Stimulated activated CD8-positive, alpha-beta memory T cell treated with anti-CD3 and anti-CD28 coated beads, Interleukin-4, amount 100 ng/mL, for 24 hours (primary cell): Measurements from ENCODE around the gene SBF2.

Source experiments
- DNase-seq: peaks from one replicate; pipeline ENCODE4 v3.0.0-alpha.2; 2020; ENCODE audit warnings: low read depth

The SBF2 gene

DNA sequence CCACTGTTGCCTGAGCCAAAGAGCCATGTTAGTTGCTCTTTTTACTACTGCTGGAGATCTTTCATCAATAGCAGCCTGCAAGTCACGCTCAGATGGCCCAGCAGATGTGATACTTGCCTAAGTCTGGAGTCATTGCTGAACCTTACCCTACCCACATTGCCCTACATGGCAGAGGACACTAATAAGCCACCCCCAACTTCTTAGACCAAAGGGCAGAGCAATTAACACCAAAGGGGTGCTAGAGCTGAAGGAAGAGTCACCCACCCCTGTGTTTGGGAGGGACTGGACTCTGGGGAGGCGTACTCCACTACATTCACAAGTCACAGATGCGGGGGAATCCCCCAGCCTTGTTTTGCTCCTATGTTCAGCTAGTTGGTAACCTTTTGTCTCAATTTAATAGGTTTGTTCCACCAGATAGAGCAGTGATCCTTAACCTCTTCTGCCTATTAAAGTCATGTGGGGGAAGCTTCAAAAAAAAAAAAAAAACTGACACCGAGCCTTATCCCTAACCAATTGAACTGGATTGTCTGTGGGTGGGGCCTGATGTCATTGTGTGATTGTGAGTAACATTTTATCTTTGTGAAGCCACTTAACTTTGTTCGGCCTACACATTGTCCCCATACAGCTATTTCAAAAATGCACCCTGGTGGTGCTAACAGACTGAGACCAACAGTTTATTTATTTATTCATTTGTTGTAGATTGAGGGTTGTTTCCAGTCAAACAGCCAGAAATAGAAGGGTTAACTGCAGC lies 23.9 kb upstream of the SBF2 start:
- no peak for DNase-seq

DNA sequence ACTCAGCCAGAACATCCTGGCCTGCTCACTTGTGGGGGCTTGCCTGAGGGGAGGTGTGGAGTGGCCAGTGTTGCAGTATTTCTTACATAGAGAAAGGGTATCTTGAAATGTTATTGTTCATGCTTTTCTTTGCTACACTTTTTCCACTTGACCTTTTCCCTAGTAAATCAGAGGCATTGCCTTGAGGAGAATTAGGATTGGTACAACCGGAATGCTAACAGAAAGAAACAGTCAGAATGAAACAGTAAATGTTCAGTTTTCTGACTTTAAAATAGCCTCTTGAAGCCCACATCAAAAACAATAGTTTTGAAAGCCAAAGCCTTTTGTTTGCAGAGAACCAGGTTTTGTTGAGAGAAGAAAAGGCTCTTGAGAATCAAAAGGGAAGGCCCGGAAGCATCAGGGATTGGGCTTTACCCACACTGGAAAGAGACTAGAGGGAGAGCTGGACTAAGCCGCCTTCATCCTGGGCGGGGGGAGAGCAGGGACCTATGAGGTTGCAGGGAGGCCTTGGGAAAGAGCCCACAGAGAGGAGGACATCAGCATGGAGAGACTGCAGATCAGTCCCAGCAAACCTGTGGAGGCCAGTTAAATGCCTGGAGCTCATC lies 23.2 kb upstream of the SBF2 start:
- DNase-seq: no peak

DNA sequence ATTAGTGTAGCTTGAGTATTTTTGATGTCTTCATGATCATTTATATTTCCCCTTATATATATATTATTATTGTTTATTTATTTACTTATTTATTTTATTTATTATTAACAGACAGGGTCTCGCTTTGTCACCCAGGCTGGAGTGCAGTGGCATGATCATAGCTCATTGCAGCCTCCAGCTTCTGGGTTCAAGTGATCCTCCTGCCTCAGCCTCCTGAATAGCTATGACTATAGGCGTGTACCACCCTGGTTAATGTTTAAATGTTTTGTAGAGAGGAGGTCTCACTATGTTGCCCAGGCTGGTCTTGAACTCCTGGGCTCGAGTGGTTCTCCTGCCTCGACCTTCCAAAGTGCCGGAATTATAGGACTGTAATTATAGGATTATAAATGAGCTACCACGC lies 21.1 kb upstream of the SBF2 start:
- no peak for DNase-seq

DNA sequence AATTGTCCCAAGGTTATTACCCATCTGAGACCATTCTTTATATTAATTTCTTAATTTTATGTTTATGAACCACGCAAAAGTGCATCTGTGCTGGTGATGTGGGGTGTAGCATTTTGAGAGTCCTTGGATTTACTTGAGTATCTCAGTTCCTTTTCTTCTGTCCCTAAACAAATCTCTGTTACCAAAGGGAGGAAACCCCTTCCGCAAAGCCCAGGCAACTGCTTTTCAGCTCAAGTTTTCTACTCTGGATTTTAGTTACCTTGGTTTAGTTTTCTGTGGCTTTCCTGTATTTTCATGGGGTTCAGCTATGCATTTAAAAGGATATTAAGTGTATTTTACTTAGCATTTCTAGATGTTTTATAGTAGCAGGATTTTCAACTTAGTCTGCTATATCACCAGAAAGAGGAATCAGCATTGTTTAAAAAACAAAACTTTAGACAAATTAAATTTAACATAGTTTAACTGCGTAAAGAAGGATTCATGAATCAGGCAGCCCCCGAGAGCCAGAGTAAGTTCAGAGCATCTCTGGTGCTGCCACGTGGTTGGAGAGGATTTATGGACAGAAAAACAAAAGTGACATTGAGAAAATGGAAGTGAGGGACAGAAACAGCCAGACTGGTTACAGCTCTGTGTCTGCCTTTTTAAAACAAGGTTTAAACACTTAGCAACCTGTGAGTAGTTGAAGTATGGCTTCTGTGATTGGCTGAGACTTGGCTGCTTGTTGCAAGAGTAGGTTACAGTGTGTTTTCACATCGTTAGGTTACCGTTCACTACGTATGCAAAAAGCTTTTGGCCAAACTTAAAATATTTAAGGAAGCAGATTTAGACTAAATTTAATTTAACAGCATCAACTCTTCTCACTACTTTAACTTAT lies 20.4 kb upstream of the SBF2 start:
- no peak for DNase-seq

DNA sequence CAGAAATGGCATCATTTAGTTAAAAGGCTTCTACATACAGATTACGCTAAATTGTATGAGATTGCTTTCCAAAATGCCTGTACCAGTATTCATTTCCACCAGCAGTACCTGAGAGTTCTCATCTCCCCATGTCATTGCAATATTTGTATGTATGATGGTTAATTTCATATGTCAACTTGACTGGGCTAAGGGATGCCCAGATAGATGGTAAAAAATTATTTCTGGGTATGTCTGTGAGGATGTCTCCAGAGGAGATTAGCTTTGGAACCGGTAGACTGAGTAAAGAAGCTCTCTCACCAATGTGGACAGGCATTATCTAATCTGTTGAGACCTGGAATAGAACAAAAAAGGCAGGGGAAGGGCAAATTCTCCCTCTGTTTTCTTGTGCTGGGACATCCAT lies 17.8 kb upstream of the SBF2 start:
- DNase-seq: no peak

DNA sequence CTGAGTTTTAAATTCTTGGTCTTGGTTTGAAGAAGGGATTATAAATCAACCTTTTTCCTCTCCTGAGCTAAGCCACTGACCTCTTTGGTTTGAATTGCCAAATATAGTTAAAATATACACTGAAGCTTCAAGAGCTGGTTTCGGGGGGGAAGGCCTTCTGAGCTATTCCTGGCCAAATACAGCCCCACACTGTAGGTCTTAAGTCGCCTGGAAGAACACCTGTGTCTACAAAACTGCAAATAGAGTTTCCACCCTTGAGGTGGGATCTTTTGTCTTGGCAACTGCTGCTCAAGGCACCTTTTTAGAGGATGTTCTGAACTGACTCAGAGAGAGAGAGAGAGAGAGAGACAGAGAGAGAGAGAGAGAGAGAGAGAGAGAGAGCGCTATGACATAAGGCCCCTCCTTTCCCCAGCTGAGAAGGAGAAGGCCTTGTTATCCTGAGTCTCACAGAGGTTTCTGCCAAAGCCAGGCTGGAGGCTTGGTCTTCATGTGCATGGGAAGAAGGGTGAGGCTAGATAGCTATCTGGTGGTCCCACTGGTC lies 16.4 kb upstream of the SBF2 start:
- no peak for DNase-seq

DNA sequence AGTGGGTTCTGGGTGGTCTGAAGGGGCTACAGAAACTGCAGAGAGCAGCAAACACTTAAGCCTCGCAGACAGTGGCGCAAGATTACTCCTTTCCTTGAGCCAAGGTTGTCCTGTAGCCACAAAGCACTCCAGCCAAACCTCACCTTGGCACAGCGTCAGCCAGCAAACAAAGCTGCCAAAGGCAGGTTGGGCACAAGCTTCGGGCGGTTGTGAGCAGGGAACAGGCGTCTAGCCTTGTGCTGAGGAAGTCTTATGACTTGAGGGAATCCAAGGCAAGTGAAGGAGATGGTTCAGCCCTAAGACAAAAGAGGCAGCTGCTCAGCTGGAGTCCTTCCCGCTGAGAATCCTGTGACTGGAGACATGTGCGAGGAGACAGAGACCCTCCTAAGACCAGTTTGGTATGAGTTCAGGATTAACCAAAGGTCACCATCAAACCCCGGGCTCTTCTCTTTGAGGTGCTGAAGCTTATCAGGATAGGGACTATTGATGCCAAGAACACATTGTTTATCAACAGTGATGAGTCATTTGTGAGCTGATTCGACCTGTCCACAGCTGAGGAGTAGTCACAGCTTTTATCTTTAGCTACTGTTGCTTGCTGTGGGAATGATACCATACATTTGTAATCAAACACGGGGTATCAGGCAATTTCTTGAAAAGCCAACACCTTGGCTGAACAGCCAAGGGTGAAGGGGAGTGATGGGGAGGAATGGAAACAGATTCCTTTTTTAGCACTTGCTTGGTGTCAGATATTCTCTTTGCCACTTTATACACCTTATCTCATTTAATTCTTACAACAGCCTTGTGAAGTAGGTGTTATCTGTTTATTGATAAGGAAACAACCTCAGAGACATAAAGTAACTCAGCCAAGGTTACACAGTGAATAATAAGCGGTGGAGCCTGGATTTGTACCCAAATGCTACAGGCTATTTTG lies 15.4 kb upstream of the SBF2 start:
- no peak for DNase-seq

DNA sequence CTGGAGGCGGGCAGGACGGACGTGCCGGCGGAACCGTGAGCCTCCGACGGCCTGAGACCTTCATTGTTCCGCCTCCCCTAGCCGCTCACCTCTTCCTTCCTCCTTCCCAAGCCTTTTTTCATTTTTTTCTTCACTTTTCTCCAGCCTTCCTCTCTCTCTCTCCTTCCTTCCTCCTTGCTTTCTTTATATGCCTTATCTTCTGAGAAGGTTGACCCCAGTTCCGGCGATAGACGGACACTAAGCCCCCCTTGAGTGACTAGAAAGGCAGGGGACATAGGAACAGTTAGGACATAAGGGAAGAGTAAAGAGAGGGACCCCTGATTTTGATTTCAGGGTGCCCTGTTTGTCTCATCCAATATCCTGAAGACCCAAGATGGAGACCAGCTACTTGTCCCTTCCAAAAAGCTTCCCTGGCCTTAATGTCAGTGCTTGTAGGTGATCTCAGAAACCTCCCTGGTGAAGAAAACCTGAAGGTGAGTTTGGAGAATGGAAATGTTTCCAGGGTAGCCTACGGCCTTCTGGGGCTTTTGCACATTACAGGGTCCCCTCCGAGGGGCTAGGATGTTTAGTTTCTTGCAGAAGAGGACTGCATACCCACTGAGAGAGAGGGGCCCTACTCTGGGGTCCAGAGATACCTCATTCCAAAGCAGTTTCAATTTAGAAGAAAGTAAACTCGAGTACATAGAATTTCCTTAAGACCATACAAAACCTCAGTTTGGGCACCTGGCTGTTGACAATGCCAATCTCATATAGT lies 14.4 kb upstream of the SBF2 start:
- no peak for DNase-seq

DNA sequence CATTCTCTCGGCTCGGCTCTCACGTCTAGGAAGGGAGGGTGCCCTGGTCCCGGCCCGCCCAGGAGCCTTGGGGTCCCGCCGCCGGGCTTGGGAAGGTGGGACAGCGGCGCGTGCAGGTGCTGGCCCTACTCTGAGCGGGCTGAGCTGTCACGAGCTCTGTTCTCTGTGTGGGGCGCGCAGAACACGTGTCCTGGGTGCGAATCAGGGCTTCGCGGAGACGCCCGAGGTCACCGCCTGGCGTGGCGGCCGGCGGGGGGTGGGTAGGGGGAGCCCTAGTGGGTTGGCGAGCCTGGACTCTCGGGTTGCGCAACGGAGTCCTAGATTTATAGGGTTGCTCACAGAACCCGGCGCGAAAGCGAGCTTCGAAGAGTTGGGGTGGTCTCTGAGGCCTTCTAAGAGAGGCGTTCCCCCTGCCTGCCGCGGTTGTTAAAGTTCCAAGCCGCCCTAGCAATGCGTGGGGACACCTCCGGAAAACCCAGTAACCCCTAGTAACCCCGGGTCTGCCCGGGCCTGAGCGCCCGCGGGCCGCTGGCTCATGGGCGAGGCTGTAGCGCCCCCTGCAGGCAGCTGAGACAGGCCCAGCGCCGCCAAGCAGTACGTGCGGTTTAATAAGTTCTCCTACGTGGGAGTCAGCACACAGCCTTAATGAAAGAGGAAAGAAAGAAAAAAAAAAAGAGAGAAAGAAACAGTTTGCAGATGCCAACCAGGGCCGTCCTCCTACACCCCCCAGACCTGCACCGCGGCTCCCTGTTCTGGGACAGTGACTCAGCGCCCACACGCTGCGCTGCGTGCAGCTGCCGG lies 13.6 kb upstream of the SBF2 start:
- DNase-seq: peak; percentile 77

DNA sequence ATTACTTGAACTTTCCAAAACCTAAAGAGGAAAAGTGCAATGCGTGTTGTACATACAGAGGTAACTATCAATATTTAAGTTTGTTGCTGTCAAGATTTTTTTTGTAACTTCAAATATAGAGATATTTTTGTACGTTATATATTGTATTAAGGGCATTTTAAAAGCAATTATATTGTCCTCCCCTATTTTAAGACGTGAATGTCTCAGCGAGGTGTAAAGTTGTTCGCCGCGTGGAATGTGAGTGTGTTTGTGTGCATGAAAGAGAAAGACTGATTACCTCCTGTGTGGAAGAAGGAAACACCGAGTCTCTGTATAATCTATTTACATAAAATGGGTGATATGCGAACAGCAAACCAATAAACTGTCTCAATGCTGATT lies 13.0 kb upstream of the SBF2 start:
- DNase-seq: no peak

DNA sequence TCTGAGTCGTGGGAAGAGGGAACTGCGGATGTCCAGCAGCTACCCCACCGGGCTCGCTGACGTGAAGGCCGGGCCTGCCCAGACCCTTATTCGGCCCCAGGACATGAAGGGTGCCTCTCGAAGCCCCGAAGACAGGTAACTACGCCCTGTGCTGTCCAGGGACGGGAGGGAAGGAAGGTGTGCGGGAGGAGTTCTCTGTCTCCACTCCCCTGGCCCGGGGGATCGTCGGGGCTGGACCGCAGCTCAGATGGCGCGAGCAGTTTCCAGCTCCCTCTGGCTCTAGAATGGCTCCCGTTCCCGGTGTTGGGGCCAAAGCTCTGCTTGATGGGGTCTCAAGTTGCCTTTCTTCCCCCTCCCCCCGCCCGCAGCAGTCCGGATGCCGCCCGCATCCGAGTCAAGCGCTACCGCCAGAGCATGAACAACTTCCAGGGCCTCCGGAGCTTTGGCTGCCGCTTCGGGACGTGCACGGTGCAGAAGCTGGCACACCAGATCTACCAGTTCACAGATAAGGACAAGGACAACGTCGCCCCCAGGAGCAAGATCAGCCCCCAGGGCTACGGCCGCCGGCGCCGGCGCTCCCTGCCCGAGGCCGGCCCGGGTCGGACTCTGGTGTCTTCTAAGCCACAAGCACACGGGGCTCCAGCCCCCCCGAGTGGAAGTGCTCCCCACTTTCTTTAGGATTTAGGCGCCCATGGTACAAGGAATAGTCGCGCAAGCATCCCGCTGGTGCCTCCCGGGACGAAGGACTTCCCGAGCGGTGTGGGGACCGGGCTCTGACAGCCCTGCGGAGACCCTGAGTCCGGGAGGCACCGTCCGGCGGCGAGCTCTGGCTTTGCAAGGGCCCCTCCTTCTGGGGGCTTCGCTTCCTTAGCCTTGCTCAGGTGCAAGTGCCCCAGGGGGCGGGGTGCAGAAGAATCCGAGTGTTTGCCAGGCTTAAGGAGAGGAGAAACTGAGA lies 12.2 kb upstream of the SBF2 start:
- no peak for DNase-seq

DNA sequence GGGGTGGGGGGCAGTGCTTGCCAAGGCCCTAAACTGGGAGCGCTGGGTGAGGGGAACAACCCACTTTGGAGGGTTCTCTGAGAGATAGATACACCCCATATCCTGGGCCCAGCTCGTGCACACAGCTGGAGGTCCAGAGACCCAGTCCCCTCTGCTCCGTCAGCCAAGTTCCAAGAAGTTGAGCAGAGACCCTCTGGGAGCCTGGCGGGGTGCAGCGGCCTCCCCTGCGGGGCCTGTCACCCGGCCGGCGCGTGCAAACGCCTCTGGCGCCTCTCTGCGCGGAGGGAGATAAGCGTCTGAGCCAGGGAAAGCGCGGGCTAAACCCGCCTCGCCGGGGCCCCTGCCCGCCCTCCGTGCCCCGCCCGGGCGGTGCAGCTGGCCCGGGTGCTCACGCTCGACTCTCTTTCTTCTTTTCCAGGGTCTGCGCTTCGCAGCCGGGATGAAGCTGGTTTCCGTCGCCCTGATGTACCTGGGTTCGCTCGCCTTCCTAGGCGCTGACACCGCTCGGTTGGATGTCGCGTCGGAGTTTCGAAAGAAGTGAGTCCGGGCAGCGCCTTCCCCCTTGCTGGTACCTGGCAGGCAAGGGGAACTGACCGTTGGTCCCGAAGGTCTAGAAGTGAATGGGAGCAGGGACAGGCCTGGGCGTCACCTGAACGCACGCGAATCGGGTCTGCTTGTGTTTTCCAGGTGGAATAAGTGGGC lies 11.4 kb upstream of the SBF2 start:
- no peak for DNase-seq

DNA sequence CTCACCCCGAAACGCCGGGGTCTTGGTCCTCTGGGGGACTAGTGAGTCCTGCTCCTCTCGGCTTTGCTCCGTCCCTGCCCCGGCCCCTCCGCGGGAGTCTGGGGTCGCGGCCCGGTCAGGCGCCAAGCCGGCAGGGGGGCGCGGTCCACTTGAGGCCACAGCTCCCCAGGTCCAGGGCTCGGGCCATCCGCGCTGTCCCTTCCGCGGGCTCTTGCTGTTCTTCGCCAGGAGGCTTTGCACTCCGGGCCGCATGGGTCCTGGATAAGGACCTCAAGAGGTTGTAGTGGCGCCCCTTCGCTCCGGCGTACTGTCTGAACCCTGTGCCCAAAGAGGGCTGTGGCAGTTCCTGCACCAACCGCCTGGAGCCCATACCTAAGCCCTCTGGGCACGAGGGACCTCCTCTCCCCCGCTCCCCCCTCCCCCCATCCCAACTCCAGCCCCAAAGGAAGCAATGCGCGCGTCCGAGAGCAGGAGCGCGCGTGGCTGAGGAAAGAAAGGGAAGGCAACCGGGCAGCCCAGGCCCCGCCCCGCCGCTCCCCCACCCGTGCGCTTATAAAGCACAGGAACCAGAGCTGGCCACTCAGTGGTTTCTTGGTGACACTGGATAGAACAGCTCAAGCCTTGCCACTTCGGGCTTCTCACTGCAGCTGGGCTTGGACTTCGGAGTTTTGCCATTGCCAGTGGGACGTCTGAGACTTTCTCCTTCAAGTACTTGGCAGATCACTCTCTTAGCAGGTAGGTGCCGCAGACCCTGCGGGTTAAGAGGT lies 10.7 kb upstream of the SBF2 start, which contains the start of gene ADM:
TSS of gene ADM (plus strand) at position 579 of the 767 bp plus-strand sequence. CDS start 628 bp downstream, outside the sequence.
- no peak for DNase-seq

DNA sequence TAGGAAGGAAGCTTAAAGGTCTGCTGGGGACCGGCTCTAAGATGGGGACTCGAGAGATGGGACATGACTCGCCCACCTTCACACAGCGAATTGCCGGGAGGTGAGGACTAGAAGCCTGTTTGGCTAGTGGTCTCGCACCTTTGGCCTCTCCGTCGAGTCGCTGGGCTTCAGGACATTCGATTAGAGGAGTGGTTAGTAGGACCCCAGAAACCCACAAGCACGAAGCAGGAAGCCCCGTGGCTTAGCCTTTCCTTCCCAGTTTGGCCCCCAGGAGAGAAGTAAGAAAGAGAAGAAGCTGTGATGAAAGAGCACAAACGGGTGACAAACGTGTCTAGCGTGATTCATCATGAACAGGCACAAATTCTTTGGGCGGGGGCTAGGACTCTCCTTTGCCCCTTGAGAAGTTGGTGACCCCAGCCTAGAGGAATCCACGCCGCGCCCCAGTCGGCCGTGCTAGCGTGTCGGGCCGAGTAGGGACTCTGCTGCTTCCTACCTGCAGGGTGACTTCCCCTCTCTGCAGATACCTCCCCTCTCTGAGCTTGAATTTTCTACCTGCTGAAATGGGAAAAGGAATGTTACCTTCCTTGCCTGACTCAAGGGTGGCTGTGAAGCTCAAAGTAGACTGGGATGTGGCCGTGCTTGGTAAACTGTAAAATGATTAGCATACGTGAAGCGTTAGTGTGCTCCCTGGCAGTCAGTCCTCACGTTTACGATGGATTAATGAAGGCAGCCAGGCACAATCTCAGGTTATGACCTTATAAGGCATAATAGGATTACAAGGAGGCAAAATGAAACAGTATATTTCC lies 9.7 kb upstream of the SBF2 start:
- DNase-seq: no peak

DNA sequence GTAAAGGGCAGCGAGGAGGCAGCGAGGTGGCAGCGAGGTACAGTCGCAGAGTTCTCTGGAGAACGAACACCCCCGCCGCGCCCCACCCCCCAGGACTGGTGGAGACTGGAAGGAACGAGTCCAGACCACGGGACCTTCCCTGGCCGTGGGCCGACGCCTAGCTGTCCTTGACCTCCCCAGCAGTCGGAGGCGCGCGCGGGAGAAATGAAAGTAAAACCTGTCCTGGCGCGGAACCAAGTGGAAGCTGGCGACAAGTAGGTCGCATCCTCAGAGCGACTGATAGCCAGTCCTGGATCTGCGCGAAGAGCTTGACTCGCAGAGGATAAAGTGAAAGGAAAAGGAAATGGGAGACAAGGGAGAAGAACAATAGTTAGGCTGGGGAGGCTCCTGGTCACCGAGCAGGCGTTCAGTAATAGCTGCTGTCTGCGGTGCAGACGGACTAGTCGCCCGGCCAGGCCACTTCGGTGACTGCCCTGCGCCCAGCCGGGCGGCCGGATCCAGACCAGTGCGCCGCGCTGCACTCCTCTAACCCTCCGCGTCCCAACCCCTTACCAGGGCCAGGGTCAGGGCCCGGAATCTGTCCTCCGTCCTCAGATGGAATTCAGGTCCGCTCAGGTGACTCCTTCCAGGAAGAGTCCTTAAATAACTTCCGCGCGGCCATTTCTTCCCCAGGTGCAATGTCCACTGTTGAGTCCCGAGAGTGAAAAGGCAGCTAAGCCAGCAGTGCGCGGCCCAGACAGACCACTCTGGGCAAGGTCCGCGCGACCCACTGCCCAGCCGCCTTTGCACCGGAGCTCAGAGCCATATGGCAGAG lies 8.9 kb upstream of the SBF2 start:
- DNase-seq: no peak

DNA sequence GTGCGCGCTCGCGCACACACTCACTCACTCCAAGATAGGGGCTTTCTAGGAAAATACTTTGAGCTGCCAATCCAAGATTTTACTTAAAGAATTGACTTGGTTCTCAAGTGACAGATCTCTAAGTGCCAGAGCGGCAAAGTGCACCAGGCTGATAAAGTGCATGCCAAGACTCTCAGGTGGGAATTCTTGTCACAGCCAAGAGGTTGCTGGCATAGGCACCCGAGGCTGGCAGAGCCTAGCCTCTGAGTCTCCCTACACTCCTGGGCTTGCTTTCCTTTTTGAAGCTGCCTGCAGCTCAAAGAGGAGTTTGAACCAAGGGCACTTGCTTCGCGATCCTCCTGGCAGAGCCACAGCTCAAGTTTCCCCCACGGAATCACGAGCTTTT lies 8.3 kb upstream of the SBF2 start:
- no peak for DNase-seq
